GM12878 (cell line): ENCODE results near the gene FMNL2.

Source experiments
- EZH2 ChIP-seq: IDR thresholded peaks from 2 replicates; pipeline ENCODE4 v1.6.1; 2012; ENCODE audit warnings: low read depth, mild to moderate bottlenecking, control low read depth, inconsistent platforms, low read length, borderline replicate concordance; ENCODE audit not compliant: control insufficient read depth
- HDAC6 ChIP-seq: fragments of 200-600 bp; sonication (generic); IDR thresholded peaks from one replicate; pipeline ENCODE4 v1.8.0; 2017; ENCODE audit warnings: antibody characterized with exemption; ENCODE audit not compliant: unreplicated experiment
- POLR2A ChIP-seq: IDR thresholded peaks from 2 replicates; pipeline ENCODE4 v1.6.1; 2011; ENCODE audit warnings: low read depth, mild to moderate bottlenecking, low read length
- POLR2AphosphoS5 ChIP-seq: IDR thresholded peaks from 2 replicates; pipeline ENCODE4 v1.6.1; 2011; ENCODE audit warnings: mild to moderate bottlenecking, low read length, inconsistent platforms
- SMAD1 ChIP-seq: fragments of 450-650 bp; IDR thresholded peaks from 2 replicates; pipeline ENCODE4 v1.6.1; 2018; ENCODE audit warnings: mild to moderate bottlenecking, low read depth; ENCODE audit not compliant: partially characterized antibody
- SMC3 ChIP-seq: IDR thresholded peaks from 2 replicates; pipeline ENCODE4 v1.6.1; 2011; ENCODE audit warnings: low read length, improper control_type of control experiment, borderline replicate concordance
- TCF3 ChIP-seq: IDR thresholded peaks from 2 replicates; pipeline ENCODE4 v1.6.1; 2012; ENCODE audit warnings: low read depth, mild to moderate bottlenecking, low read length, borderline replicate concordance; ENCODE audit not compliant: insufficient read depth
- TF ChIP-seq, protein P1 (sequence below): IDR thresholded peaks from 2 replicates; pipeline ENCODE4 v1.6.1; 2011; ENCODE audit warnings: borderline replicate concordance, low read depth, mild to moderate bottlenecking, moderate library complexity, mixed read lengths, low read length; ENCODE audit not compliant: insufficient read depth; ENCODE audit errors: extremely low read length
- TF ChIP-seq, protein P2 (sequence below), 3 experiments: IDR thresholded peaks in 2 of 3; conservative IDR thresholded peaks in 1 of 3; 2 replicates each; pipeline ENCODE4 v1.5.1; 2011; ENCODE audit warnings: low read depth in 3 of 3, low read length in 3 of 3, mild to moderate bottlenecking in 3 of 3, control low read depth in 2 of 3, moderate library complexity in 2 of 3, inconsistent platforms in 1 of 3, mixed read lengths in 1 of 3; ENCODE audit not compliant: control insufficient read depth in 2 of 3, insufficient read depth in 1 of 3; ENCODE audit errors: extremely low read depth in 1 of 3
- TF ChIP-seq, protein P3 (sequence below): IDR thresholded peaks from 2 replicates; pipeline ENCODE4 v1.6.1; 2012; ENCODE audit warnings: mild to moderate bottlenecking, low read depth, low read length

DNA sequence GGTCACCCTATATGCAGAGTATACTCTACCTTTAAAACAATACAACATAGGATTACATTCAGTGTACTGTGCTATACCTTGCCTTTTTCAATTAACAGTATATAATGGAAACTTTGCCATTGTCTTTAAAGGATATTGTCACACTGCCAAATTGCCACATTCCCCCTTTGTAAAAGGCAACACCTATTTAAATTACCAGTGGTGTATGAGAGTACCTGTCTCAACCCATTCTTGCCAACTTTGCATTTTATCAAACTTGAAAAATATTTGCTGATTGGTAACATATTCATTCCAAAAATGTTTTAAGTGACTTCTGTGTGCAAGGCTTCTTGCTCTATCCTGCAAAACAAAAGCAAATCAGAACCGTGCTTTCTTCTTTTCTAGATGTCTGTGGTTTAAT, 92.9 kb downstream of the FMNL2 start:
- TF ChIP-seq SMAD1, result no peak
- TF ChIP-seq, protein P1, sequence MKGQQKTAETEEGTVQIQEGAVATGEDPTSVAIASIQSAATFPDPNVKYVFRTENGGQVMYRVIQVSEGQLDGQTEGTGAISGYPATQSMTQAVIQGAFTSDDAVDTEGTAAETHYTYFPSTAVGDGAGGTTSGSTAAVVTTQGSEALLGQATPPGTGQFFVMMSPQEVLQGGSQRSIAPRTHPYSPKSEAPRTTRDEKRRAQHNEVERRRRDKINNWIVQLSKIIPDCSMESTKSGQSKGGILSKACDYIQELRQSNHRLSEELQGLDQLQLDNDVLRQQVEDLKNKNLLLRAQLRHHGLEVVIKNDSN, result no peak
- TF ChIP-seq, protein P2, sequence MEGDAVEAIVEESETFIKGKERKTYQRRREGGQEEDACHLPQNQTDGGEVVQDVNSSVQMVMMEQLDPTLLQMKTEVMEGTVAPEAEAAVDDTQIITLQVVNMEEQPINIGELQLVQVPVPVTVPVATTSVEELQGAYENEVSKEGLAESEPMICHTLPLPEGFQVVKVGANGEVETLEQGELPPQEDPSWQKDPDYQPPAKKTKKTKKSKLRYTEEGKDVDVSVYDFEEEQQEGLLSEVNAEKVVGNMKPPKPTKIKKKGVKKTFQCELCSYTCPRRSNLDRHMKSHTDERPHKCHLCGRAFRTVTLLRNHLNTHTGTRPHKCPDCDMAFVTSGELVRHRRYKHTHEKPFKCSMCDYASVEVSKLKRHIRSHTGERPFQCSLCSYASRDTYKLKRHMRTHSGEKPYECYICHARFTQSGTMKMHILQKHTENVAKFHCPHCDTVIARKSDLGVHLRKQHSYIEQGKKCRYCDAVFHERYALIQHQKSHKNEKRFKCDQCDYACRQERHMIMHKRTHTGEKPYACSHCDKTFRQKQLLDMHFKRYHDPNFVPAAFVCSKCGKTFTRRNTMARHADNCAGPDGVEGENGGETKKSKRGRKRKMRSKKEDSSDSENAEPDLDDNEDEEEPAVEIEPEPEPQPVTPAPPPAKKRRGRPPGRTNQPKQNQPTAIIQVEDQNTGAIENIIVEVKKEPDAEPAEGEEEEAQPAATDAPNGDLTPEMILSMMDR (IDR thresholded peaks at IDR 0.05 in 2 of 3, conservative IDR thresholded peaks at IDR 0.05 in 1 of 3; ENCODE audit: control insufficient read depth in 2 of 3, extremely low read depth in 1 of 3, insufficient read depth in 1 of 3, low read depth in 3 of 3, low read length in 3 of 3), result no peak
- TF ChIP-seq, protein P3, sequence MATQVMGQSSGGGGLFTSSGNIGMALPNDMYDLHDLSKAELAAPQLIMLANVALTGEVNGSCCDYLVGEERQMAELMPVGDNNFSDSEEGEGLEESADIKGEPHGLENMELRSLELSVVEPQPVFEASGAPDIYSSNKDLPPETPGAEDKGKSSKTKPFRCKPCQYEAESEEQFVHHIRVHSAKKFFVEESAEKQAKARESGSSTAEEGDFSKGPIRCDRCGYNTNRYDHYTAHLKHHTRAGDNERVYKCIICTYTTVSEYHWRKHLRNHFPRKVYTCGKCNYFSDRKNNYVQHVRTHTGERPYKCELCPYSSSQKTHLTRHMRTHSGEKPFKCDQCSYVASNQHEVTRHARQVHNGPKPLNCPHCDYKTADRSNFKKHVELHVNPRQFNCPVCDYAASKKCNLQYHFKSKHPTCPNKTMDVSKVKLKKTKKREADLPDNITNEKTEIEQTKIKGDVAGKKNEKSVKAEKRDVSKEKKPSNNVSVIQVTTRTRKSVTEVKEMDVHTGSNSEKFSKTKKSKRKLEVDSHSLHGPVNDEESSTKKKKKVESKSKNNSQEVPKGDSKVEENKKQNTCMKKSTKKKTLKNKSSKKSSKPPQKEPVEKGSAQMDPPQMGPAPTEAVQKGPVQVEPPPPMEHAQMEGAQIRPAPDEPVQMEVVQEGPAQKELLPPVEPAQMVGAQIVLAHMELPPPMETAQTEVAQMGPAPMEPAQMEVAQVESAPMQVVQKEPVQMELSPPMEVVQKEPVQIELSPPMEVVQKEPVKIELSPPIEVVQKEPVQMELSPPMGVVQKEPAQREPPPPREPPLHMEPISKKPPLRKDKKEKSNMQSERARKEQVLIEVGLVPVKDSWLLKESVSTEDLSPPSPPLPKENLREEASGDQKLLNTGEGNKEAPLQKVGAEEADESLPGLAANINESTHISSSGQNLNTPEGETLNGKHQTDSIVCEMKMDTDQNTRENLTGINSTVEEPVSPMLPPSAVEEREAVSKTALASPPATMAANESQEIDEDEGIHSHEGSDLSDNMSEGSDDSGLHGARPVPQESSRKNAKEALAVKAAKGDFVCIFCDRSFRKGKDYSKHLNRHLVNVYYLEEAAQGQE, result no peak
- TF ChIP-seq POLR2AphosphoS5, result no peak
- TF ChIP-seq POLR2A, result no peak
- TF ChIP-seq HDAC6, result no peak
- no peak for TF ChIP-seq TCF3
- no peak for TF ChIP-seq SMC3
- TF ChIP-seq EZH2, result no peak
